ENCODE measurements around the gene SYNE2.

The SYNE2 gene

GRCh38 chr14:63875311-63875710 lies 22.5 kb downstream of the SYNE2 start:
- DNase-seq: no peak

- DNase-seq: no peak
Measured at GRCh38 chr14:63877550-63877939, 24.7 kb downstream of the SYNE2 start.

GRCh38 chr14:63878052-63878451 lies 25.2 kb downstream of the SYNE2 start:
- DNase-seq: no peak

GRCh38 chr14:63878792-63879191 lies 26.0 kb downstream of the SYNE2 start:
- no peak for DNase-seq

- no peak for DNase-seq
Measured at GRCh38 chr14:63881926-63882325, 29.1 kb downstream of the SYNE2 start.

GRCh38 chr14:63887899-63888298 lies 35.1 kb downstream of the SYNE2 start:
- DNase-seq: no peak

GRCh38 chr14:63890553-63890952 lies 37.7 kb downstream of the SYNE2 start:
- DNase-seq: no peak

- DNase-seq: no peak
Measured at GRCh38 chr14:63891148-63891975, 38.6 kb downstream of the SYNE2 start.

- no peak for DNase-seq
Measured at GRCh38 chr14:63892265-63892664, 39.5 kb downstream of the SYNE2 start.

- no peak for DNase-seq
Measured at GRCh38 chr14:63893701-63894458, 41.1 kb downstream of the SYNE2 start.

- DNase-seq: no peak
Measured at GRCh38 chr14:63895510-63895909, 42.7 kb downstream of the SYNE2 start.

- no peak for DNase-seq
Measured at GRCh38 chr14:63896278-63896720, 43.5 kb downstream of the SYNE2 start.

- no peak for DNase-seq
Measured at GRCh38 chr14:63897721-63898163, 44.9 kb downstream of the SYNE2 start.

- DNase-seq: no peak
Measured at GRCh38 chr14:63899953-63900352, 47.1 kb downstream of the SYNE2 start.

GRCh38 chr14:63901434-63902085 lies 48.8 kb downstream of the SYNE2 start:
- DNase-seq: no peak

GRCh38 chr14:63902375-63902976 lies 49.7 kb downstream of the SYNE2 start:
- no peak for DNase-seq

- DNase-seq: no peak
Measured at GRCh38 chr14:63904724-63905123, 51.9 kb downstream of the SYNE2 start.

- no peak for DNase-seq
Measured at GRCh38 chr14:63905370-63905769, 52.6 kb downstream of the SYNE2 start.

- no peak for DNase-seq
Measured at GRCh38 chr14:63908667-63909264, 56.0 kb downstream of the SYNE2 start.

GRCh38 chr14:63909984-63910383 lies 57.2 kb downstream of the SYNE2 start:
- no peak for DNase-seq

GRCh38 chr14:63910583-63911363 lies 58.0 kb downstream of the SYNE2 start:
- DNase-seq: no peak

GRCh38 chr14:63911404-63911803 lies 58.6 kb downstream of the SYNE2 start:
- DNase-seq: no peak

All from NCI-H187 (cell line).